HepG2 (cell line): ENCODE measurements around the gene SCYGR6. TPM values are rescaled to one million over a fixed set of nuclear protein-coding genes. Genes with fewer than 3 reads are reported as not detected.

Source experiments
- ATAC-seq: fragments of 200-7000 bp; cut with Tn5 transposase; 3 replicates; pipeline ENCODE4 v1.9.1; 2020; ENCODE audit warnings: mild to moderate bottlenecking, moderate library complexity
- BruUV-seq: library from RNA; stranded (reverse); fragments of 400-500 nt; replicated peaks from 2 replicates; lab custom pipeline; 2021; lab: Mats Ljungman, UMichigan
- CTCF ChIA-PET: fragments of 300-600 bp; formaldehyde crosslinking; extraction: SDS; loops from one replicate; lab custom pipeline; 2021; ENCODE audit warnings: low total read pairs, inconsistent platforms, low intra/inter-chr PET ratio; lab: Yijun Ruan, JAX
- POLR2A ChIA-PET: fragments of 350-600 bp; sonication (Branson Sonifier 250); formaldehyde crosslinking; loops from one replicate; lab custom pipeline; 2020; ENCODE audit warnings: antibody characterized with exemption, inconsistent platforms; lab: Yijun Ruan, JAX
- DNase-seq: peaks from one replicate; pipeline ENCODE4 v3.0.0-alpha.2; 2015; ENCODE audit warnings: low spot score
- FAIRE-seq: peaks from 3 replicates; lab custom pipeline; 2011; peaks lifted over from hg19 to GRCh38; lab: Jason Lieb, UNC
- H2AFZ ChIP-seq: one replicate; pipeline ENCODE4 v1.6.1; 2011; ENCODE audit warnings: low read length, inconsistent platforms
- H3K27ac ChIP-seq: fragments of 300-600 bp; 3 replicates; pipeline ENCODE4 v1.8.0; 2011; ENCODE audit warnings: mixed run types, mild to moderate bottlenecking, mixed read lengths, low read length, inconsistent platforms; ENCODE audit not compliant: insufficient read depth; ENCODE audit errors: extremely low read length
- H3K27me3 ChIP-seq, 2 experiments: fragments of 200-600 bp in 1 of 2; 2 replicates in 1 of 2; 3 replicates in 1 of 2; pipeline versions ENCODE4 v1.6.0 to v1.8.0; 2011; ENCODE audit warnings: low read length in 2 of 2, mild to moderate bottlenecking in 2 of 2, moderate library complexity in 2 of 2, inconsistent platforms in 1 of 2; ENCODE audit not compliant: insufficient read depth in 2 of 2, control insufficient read depth in 1 of 2
- H3K36me3 ChIP-seq, 2 experiments: fragments of 200-600 bp in 1 of 2; replicated peaks in 1 of 2; 2 replicates in 1 of 2; 3 replicates in 1 of 2; pipeline versions ENCODE4 v1.5.1 to v1.8.0; 2011; ENCODE audit warnings: low read length in 2 of 2, inconsistent platforms in 1 of 2; ENCODE audit not compliant: insufficient read depth in 2 of 2, control insufficient read depth in 1 of 2
- H3K4me1 ChIP-seq: 2 replicates; pipeline ENCODE4 v1.5.1; 2012; ENCODE audit warnings: low read length, inconsistent platforms; ENCODE audit not compliant: insufficient read depth
- H3K4me2 ChIP-seq: 2 replicates; pipeline ENCODE4 v1.6.0; 2011; ENCODE audit warnings: low read depth, low read length, inconsistent platforms
- H3K4me3 ChIP-seq, 3 experiments: fragments of 200-600 bp in 1 of 3; sonication (generic), shearing (Covaris generic) in 1 of 3; replicated peaks in 1 of 3; 2 replicates each; pipeline ENCODE4 v1.5.1; 2011 to 2016; ENCODE audit warnings: low read length in 3 of 3, inconsistent platforms in 2 of 3, low read depth in 2 of 3, mild to moderate bottlenecking in 2 of 3, control low read depth in 1 of 3, mixed read lengths in 1 of 3; ENCODE audit not compliant: insufficient read depth in 1 of 3
- H3K79me2 ChIP-seq: one replicate; pipeline ENCODE4 v1.6.1; 2011; ENCODE audit warnings: low read length, inconsistent platforms; ENCODE audit not compliant: insufficient read depth
- H3K9ac ChIP-seq: 2 replicates; pipeline ENCODE4 v1.6.0; 2011; ENCODE audit warnings: mild to moderate bottlenecking, low read depth, low read length, inconsistent platforms; ENCODE audit not compliant: insufficient read depth
- H3K9me3 ChIP-seq: 2 replicates; pipeline ENCODE4 v1.5.1; 2012; ENCODE audit warnings: mild to moderate bottlenecking, low read length
- H4K20me1 ChIP-seq: 2 replicates; pipeline ENCODE4 v1.6.0; 2011; ENCODE audit warnings: inconsistent platforms, mild to moderate bottlenecking, low read length, moderate library complexity; ENCODE audit not compliant: insufficient read depth
- CEBPG ChIP-seq: IDR thresholded peaks from 2 replicates; pipeline ENCODE4 v1.6.1; 2016
- DMTF1 ChIP-seq: sonication (generic); formaldehyde crosslinking; IDR thresholded peaks from 2 replicates; pipeline ENCODE4 v1.4.0; 2020; ENCODE audit warnings: mild to moderate bottlenecking, missing genetic modification reagents
- FOXO4 ChIP-seq: sonication (generic); formaldehyde crosslinking; conservative IDR thresholded peaks from 2 replicates; pipeline ENCODE4 v1.8.1; 2023; ENCODE audit warnings: missing genetic modification reagents
- HDAC6 ChIP-seq: fragments of 200-600 bp; sonication (generic); IDR thresholded peaks from 2 replicates; pipeline ENCODE4 v1.7.0; 2017; ENCODE audit warnings: mild to moderate bottlenecking, antibody characterized with exemption, low read length, low read depth
- HNRNPLL ChIP-seq: fragments of 200-400 bp; formaldehyde crosslinking; IDR thresholded peaks from 2 replicates; pipeline ENCODE4 v1.6.1; 2017; ENCODE audit warnings: mild to moderate bottlenecking, low read depth, low read length; ENCODE audit not compliant: poor library complexity, severe bottlenecking
- HOMEZ ChIP-seq: IDR thresholded peaks from 2 replicates; pipeline ENCODE4 v1.6.1; 2016; ENCODE audit warnings: low read depth
- KLF12 ChIP-seq: sonication (generic); formaldehyde crosslinking; IDR thresholded peaks from 2 replicates; pipeline ENCODE4 v1.4.0; 2020; ENCODE audit warnings: missing genetic modification reagents, borderline replicate concordance
- RAD21 ChIP-seq: fragments of 450-650 bp; formaldehyde crosslinking; IDR thresholded peaks from 2 replicates; pipeline ENCODE4 v1.5.0; 2020; ENCODE audit warnings: mild to moderate bottlenecking
- TEAD3 ChIP-seq: optimal IDR thresholded peaks from 2 replicates; pipeline ENCODE3; 2016; ENCODE audit warnings: borderline replicate concordance
- THAP7 ChIP-seq: sonication (generic); formaldehyde crosslinking; IDR thresholded peaks from 2 replicates; pipeline ENCODE4 v1.8.1; 2023; ENCODE audit warnings: mild to moderate bottlenecking, missing genetic modification reagents
- YEATS4 ChIP-seq: sonication (generic); formaldehyde crosslinking; IDR thresholded peaks from 2 replicates; pipeline ENCODE4 v1.4.0; 2020; ENCODE audit warnings: missing genetic modification reagents, borderline replicate concordance
- ZBTB1 ChIP-seq: sonication (generic); formaldehyde crosslinking; IDR thresholded peaks from 2 replicates; pipeline ENCODE4 v1.4.0; 2020; ENCODE audit warnings: missing genetic modification reagents, borderline replicate concordance
- ZNF331 ChIP-seq: sonication (generic); formaldehyde crosslinking; IDR thresholded peaks from 2 replicates; pipeline ENCODE4 v1.4.0; 2020; ENCODE audit warnings: missing genetic modification reagents
- ZNF512B ChIP-seq: sonication (generic); formaldehyde crosslinking; IDR thresholded peaks from 2 replicates; pipeline ENCODE4 v1.5.1; 2020; ENCODE audit warnings: missing genetic modification reagents, mild to moderate bottlenecking, borderline replicate concordance
- ZNF564 ChIP-seq: sonication (generic); formaldehyde crosslinking; IDR thresholded peaks from 2 replicates; pipeline ENCODE4 v1.8.1; 2023; ENCODE audit warnings: mild to moderate bottlenecking, missing genetic modification reagents
- ZNF713 ChIP-seq: sonication (generic); formaldehyde crosslinking; IDR thresholded peaks from 2 replicates; pipeline ENCODE4 v1.4.0; 2020; ENCODE audit warnings: mild to moderate bottlenecking, missing genetic modification reagents
- WGBS: methylation state at CpG from one replicate; pipeline ENCODE4 v1.1.6; 2017; ENCODE audit warnings: low lambda C conversion rate; 5-methylcytosine and 5-hydroxymethylcytosine counted together
- in situ Hi-C: cut with HindIII; loops from 2 replicates; pipeline ENCODE4 v1.10.0; 2017; ENCODE audit warnings: low pct_unique_long_range_greater_than_20kb; ENCODE audit not compliant: extremely low pct_ligation_motif_present
- intact Hi-C: fragments of 100-400 bp; cut with micrococcal nuclease; formaldehyde crosslinking; loops from one replicate; pipeline ENCODE4 v1.10.0; 2022; ENCODE audit not compliant: unreplicated experiment
- polyA plus RNA-seq, 8 experiments: library from polyadenylated mRNA; depleted of rRNA in 3 of 8; stranded (reverse) in 7 of 8; unstranded in 1 of 8; fragments of >200 nt; fragmentation: Illumina TruSeq in 4 of 8; extraction: Trizol in 4 of 8; gene quantifications; 2 replicates each; pipeline versions ENCODE4 v1.2.1 to v1.2.3, GENCODE V29; 2011 to 2016; ENCODE audit warnings: low read depth in 4 of 8, missing spikeins in 1 of 8, mixed read lengths in 1 of 8; ENCODE audit not compliant: insufficient read depth in 1 of 8
- total RNA-seq, 5 experiments: library from RNA; depleted of rRNA; stranded (reverse); fragments of >200 nt; fragmentation: Illumina TruSeq; extraction: Trizol; gene quantifications; 2 replicates each; pipeline ENCODE4 v1.2.3, GENCODE V29; 2016; ENCODE audit warnings: low read depth in 1 of 5

The SCYGR6 gene
- total and polyA plus RNA-seq, 2 of the 13 experiments (the other 11 are each of a cell fraction or from before 2014, with no cell fraction given) = not detected

- FAIRE-seq (no peak), ATAC-seq (peak; percentile 89)
- 27% methylated on average over 6 of the region's 6 CpGs for WGBS
- TF ChIP-seq ZNF512B (CRISPR knock-in tag) = no peak
- no peak for TF ChIP-seq ZNF713 (CRISPR knock-in tag)
- TF ChIP-seq ZNF564 (CRISPR knock-in tag) = no peak
- TF ChIP-seq HDAC6 = no peak
- no peak for TF ChIP-seq DMTF1
- TF ChIP-seq ZBTB1 (CRISPR knock-in tag) = no peak
- no peak for TF ChIP-seq KLF12 (CRISPR knock-in tag)
- TF ChIP-seq THAP7 (CRISPR knock-in tag) = no peak
- no peak for TF ChIP-seq HNRNPLL
- TF ChIP-seq CEBPG (CRISPR knock-in tag) = no peak
- TF ChIP-seq FOXO4 (CRISPR knock-in tag) = no peak
- TF ChIP-seq TEAD3 (CRISPR knock-in tag) = peak; percentile 93
- 0 out of 2 replicates have a peak, but pooled peaks have one; percentile 22 for TF ChIP-seq HOMEZ (CRISPR knock-in tag)
- peak; percentile 37; the same call in 1 of the 2 replicates for TF ChIP-seq ZNF331 (CRISPR knock-in tag)
- peak; percentile 44; the same call in 1 of the 2 replicates for TF ChIP-seq RAD21 (CRISPR knock-in tag)
- TF ChIP-seq YEATS4 (CRISPR knock-in tag) = no peak
Observed at GRCh38 chr2:227748079-227748478, 23.5 kb upstream of the SCYGR6 start.

More at GRCh38 chr2:227748079-227748478, 23.5 kb upstream of the SCYGR6 start:
- H2AFZ ChIP-seq = no peak overlapping the region
- BruUV-seq = no TSS peak
- H3K4me2 ChIP-seq = no peak overlapping the region
- in situ Hi-C loops (no loop called here), intact Hi-C loops (no loop called here)
- no peak overlapping the region for H3K27ac ChIP-seq
- H3K9ac ChIP-seq = no peak overlapping the region
- H4K20me1 ChIP-seq = no peaks in the 10 kb centered on the region
- no peak overlapping the region for H3K4me3 ChIP-seq
- no peaks in the 10 kb centered on the region for H3K36me3 ChIP-seq
- no peaks in the 10 kb centered on the region for H3K9me3 ChIP-seq
- H3K27me3 ChIP-seq = peaks cover 0 to 9% of the 10 kb centered on the region in 2 experiments; a peak in 2 of 5 replicates
- H3K79me2 ChIP-seq = no peaks in the 10 kb centered on the region
- ChIA-PET CTCF (interaction anchor here (1.6 to 1.8 kb wide), 2 partner anchors 18 to 136 kb away, joined by 4 to 6 read pairs; no protein-coding TSS in a partner anchor), POLR2A (no interaction called here)
- peaks cover 28% of the 10 kb centered on the region for H3K4me1 ChIP-seq
- peak; percentile 63 for DNase-seq
